H1 (cell line): ENCODE results near the gene ZNF106. TPM values are rescaled to one million over a fixed set of nuclear protein-coding genes. Genes with fewer than 3 reads are reported as not detected.

Source experiments
- ATF2 ChIP-seq: IDR thresholded peaks from 2 replicates; pipeline ENCODE4 v1.6.1; 2012; ENCODE audit warnings: low read length, inconsistent platforms
- BRCA1 ChIP-seq: IDR thresholded peaks from 2 replicates; pipeline ENCODE4 v1.6.1; 2012; ENCODE audit warnings: low read depth, low read length, improper control_type of control experiment
- CHD2 ChIP-seq: IDR thresholded peaks from 2 replicates; pipeline ENCODE4 v1.6.1; 2012; ENCODE audit warnings: low read length, improper control_type of control experiment
- CHD7 ChIP-seq: fragments of 300-600 bp; sonication (generic); IDR thresholded peaks from 2 replicates; pipeline ENCODE4 v1.7.1; 2012; ENCODE audit warnings: low read length, moderate library complexity, mild to moderate bottlenecking, inconsistent platforms; ENCODE audit not compliant: insufficient replicate concordance
- NRF1 ChIP-seq: IDR thresholded peaks from 2 replicates; pipeline ENCODE4 v1.6.1; 2011; ENCODE audit warnings: mild to moderate bottlenecking, low read depth, low read length, improper control_type of control experiment
- RNF2 ChIP-seq: fragments of 200-900, 300-1000 bp; sonication (generic); IDR thresholded peaks from 2 replicates; pipeline ENCODE4 v1.7.1; 2016; ENCODE audit warnings: borderline replicate concordance, low read depth, mild to moderate bottlenecking, antibody characterized with exemption, low read length; ENCODE audit not compliant: poor library complexity, severe bottlenecking; ENCODE audit errors: missing control alignments
- SIRT6 ChIP-seq: IDR thresholded peaks from one replicate; pipeline ENCODE4 v1.7.1; 2012; ENCODE audit warnings: low read length, inconsistent platforms
- TBP ChIP-seq: IDR thresholded peaks from 2 replicates; pipeline ENCODE4 v1.6.1; 2011; ENCODE audit warnings: low read depth, low read length, improper control_type of control experiment
- USF2 ChIP-seq: IDR thresholded peaks from 2 replicates; pipeline ENCODE4 v1.6.1; 2011; ENCODE audit warnings: low read length, improper control_type of control experiment
- polyA plus RNA-seq, 7 experiments: library from polyadenylated mRNA; depleted of rRNA in 3 of 7; stranded (reverse) in 5 of 7; unstranded in 2 of 7; fragments of >200 nt in 5 of 7; fragments of 200-250 nt in 2 of 7; gene quantifications; 1 replicate in 5 of 7; 2 replicates in 1 of 7; 4 replicates in 1 of 7; pipeline versions ENCODE4 v1.2.1 to v1.2.3, GENCODE V29; 2011 to 2013; ENCODE audit warnings: missing spikeins in 2 of 7, mixed read lengths in 2 of 7
- total RNA-seq: library from RNA; stranded (reverse); fragmentation: NEBNext Ultra II Directional; extraction: Animal tissue kit (Norgen Biotek cat#: 25700); gene quantifications from 2 replicates; pipeline ENCODE4 v1.2.1, GENCODE V29; 2021

The ZNF106 gene
- total and polyA plus RNA-seq, 2 of the 8 experiments (the other 6 are each of a cell fraction or from before 2014, with no cell fraction given) = 18.2 to 62.0 TPM

GRCh38 chr15:42474827-42475226 is 16.1 kb downstream of the ZNF106 start (continued):
- TF ChIP-seq USF2 = no peak
- TF ChIP-seq SIRT6 = no peak
- TF ChIP-seq NRF1 = no peak
- no peak for TF ChIP-seq CHD7
- TF ChIP-seq TBP = no peak
- no peak for TF ChIP-seq RNF2
- TF ChIP-seq CHD2 = no peak
- no peak for TF ChIP-seq ATF2
- no peak for TF ChIP-seq BRCA1
